HG03280 (cell line): ENCODE data around the gene IDUA.

Experiments used
- ATAC-seq: cut with Tn5 transposase; IDR thresholded peaks from one replicate; pipeline ENCODE4 v1.9.1; 2021; ENCODE audit warnings: mild to moderate bottlenecking, moderate library complexity; ENCODE audit not compliant: unreplicated experiment

IDUA gene

GRCh38 chr4:1027915-1028238, 41.0 kb downstream of the IDUA start:
- ATAC-seq, result no peak

DNA sequence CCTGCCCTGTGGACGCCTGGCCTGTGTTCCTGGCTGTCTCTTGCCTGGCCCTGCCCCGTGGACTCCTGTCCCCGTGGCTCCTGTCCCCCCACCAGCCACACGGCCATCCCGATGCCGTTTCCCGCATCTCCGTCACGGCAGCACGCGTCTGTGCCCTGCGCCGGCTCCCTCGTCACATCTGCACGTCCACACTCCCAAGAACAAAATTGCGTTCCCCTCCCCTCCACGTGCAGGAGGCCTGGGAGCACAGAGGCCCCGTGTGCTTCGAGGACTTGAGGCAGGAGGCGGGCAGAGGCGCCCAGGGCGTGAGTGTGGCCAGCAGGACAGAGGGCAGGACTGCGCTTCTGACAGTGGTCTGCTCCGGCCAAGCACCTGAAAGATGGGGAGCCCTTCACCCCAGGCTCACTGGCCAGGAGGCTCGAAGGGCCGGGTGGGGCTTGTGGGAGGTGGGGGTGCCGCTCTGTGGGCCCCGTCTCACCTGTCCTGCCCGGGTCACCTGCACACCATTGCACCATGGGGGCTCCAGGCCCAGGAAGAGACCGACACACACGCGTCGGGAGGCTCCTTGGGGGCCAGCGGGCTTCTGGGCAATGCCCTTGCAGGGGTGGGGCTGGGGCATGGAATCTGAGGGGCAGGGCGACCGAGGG, 41.9 kb downstream of the IDUA start:
- no peak for ATAC-seq

GRCh38 chr4:1029529-1029928, 42.7 kb downstream of the IDUA start:
- ATAC-seq, result no peak

- no peak for ATAC-seq
These were observed 43.2 kb downstream of the IDUA start for GRCh38 chr4:1030031-1030430.

GRCh38 chr4:1030559-1030958, 43.7 kb downstream of the IDUA start:
- no peak for ATAC-seq

GRCh38 chr4:1031346-1031745, 44.5 kb downstream of the IDUA start:
- no peak for ATAC-seq

DNA sequence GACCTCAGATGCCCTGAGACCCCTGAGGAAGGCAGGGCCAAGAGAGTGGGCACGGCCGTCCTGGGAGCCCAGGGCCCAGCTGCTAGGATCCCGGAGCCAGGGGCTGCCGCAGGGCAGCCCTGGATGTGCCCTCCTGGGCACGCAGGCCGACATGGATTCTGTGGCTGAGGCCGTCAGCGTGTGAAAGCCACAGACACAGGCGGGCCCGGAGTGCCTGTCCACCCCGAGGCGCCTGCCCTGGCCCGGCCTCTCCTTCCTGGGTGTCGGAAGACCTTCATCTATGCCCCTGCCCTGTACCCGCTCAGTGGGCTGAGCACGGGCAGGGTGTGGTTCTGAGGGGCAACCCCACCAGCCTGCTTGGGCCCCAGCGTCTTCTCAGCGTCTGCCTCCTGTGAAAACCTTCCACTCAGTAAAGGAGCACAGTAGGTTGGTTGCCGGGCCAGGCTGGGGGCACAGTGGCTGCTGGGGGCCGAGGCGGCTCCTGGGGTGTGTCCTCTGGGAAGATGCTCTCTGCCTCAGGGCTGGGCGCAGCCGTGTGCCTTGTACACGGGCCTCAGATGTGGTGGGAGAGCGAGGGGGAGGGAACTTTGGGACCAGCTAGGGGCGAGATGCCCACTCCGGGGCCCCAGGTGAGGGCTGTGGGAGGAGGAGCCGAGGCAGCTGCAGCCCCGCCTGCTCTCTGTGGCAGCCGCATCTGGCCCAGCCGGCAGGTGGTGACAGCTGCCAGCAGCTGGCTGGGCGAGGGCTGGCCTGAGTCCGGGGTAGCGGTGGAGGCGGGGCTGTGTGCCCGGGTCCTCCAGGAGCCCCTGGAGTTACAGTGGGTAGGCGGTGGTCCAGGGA, 45.3 kb downstream of the IDUA start:
- no peak for ATAC-seq

DNA sequence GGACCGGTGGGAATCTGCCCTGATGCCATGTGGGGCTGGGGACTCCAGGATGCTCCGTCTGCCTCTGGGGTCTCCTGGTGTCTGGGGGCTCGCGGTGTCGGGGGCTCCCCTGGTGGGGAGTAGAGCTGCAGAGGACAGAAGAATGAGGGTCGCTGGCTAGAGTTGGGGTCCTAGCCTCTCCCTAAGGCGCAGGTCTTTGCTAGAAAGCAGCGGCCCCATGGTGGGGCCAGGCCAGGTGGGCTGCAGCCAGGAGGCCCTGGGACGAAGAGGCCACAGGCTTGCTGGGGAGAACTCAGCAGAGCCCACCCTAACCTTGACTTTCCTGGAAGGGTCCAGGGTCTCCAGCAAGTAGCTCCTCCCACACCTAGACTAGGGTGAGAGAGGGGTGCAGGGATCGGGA, 46.0 kb downstream of the IDUA start:
- ATAC-seq, result no peak

- no peak for ATAC-seq
These were observed 47.2 kb downstream of the IDUA start for GRCh38 chr4:1033840-1034551.

DNA sequence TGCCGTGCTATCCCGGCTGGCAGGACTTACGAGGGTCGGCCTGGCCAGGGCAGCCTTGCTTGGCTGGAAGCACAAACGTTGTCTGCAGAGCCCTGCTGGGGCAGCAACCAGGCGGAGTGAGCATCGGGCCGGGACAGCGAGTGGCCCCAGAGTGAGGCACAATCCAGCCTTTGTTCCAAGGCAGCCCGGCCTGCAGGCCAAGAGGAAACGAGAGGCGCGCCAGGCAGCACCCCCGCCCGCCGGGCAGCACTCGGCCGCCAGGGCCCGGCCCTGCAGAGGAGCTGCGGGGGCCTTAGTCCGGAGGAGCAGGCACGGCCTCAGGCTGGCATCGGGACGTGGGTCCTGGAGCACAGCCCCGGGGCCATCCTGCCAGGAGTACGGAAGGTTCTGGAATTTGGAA, 48.7 kb downstream of the IDUA start:
- no peak for ATAC-seq

- no peak for ATAC-seq
These were observed 49.3 kb downstream of the IDUA start for GRCh38 chr4:1036095-1036494.

DNA sequence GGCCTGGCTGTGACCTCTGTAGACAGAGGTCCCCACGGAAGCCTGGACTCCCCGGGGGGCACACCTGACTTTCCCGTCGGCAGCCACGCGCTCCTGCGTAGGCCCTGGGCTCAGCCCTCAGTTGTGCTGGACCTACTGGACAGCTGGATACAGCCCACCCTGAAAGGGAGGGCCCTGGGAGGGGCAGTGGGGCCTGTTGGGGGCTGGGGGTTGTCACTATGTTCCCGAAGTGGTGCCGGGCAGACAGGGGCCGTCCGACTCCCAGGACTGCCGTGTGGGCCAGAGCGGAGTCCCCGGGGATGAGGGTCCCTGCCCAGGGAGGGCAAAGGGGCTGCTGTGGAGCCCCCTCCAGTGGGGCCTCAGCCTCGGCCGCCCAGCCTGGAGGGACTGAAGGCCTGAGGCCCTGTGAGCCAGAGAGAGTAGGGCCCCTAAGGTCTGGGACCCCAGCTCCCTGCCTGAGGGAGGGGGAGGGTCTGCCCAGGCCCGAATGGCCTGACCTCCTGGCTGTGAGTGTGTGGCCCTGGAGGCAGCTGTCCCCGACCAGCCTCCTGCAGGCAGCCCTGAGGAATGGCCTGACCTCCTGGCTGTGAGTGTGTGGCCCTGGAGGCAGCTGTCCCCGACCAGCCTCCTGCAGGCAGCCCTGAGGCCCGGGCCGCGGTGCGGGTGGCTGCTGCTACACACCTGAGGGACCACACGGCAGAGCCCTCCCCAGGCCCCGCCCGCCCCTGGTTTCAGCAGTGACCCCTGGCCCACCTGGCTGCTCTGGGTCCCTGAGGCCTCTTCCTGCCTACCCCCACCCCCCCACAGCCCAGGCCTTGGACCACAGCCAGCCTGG, 50.3 kb downstream of the IDUA start:
- no peak for ATAC-seq

DNA sequence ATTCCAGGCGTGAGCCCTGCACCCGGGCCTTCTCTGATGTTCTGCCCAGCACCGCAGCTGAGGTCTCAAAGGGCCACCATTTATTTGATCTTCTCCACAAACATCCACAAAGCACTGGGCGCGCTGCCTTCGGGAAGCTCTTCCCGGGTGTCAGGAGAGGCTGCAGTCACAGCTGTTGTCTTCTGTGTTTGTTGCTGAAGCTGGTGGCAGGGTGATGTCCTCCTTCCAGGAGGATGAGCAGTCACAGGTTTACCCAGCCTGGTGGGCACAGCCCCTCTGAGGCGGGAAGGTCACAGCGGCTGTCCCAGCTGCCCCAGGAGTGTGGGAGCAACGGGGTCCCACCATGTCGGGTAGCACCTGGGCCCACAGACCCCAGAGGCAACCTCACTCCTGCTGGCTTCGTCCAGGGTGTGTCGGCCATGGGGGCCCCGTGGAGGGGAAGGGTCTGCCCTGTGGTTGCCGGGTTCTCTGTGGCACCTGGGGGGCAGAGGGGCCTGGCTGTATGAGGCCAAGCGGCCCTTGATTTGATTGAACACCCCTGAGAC, 52.2 kb downstream of the IDUA start:
- no peak for ATAC-seq

DNA sequence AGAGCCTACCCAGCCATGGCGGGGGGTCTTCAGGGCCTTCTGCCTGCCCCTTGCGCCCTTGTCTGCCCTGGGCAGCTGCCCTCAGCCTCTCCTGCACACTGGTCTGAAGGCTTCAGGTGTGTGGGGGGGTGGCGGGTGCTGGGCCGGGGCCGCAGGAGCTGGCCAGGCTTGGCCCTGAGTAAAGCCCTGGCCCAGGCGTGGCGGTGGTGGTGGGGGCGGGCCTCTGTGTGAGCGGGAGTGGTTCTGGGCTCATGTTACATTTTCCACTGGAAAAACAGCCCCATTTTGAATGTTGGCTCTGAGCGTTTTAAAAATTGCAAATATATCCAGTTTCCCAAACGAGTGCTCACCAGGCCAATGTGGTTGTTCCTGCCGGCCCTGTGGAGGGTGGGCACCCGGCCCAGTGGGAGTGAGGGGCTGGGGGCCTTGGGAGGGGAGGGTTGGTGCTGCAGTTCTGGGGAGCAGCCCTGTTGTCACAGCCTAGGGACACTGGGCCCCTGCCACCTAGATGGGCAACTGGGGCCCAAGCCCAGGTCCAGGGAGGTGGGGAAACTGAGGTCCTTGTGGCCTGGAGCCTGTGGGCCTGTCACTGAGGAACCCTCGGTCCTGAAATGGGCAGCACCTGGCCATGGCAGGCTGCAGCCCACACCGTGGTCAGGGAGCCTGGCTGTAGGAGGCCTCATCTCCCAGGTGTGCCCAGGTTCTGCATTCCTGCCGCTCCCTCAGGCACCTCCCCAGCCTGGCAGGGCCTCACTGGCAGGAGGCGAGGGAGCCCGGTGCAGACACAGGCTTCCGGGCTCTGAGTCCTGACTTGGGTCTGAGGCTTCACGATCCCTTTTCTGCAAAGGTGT, 52.9 kb downstream of the IDUA start:
- no peak for ATAC-seq

- no peak for ATAC-seq
These were observed 53.7 kb downstream of the IDUA start for GRCh38 chr4:1040344-1041146.

GRCh38 chr4:1041147-1041935, 54.5 kb downstream of the IDUA start:
- ATAC-seq, result no peak

GRCh38 chr4:1041936-1042330, 55.1 kb downstream of the IDUA start:
- no peak for ATAC-seq

GRCh38 chr4:1042352-1043055, 55.7 kb downstream of the IDUA start:
- ATAC-seq, result no peak
